ENCODE data around the gene RBM8A.
"Not testable (repeated sequence)": the region's sequence is repeated elsewhere in the genome, so short reads cannot be mapped to it uniquely, and the experiment has no call there.

RBM8A gene

GRCh38 chr1:145937436-145937835, 10.2 kb upstream of the RBM8A start:
- no peak for DNase-seq
- Histone ChIP-seq H3K36me3 (peaks cover 51 to 66% (median 54%) of the 10 kb centered on the region in 3 donors), H3K4me3 (no peak overlapping the region), H3K9me3 (no peaks in the 10 kb centered on the region), H3K27me3 (no peaks in the 10 kb centered on the region), H3K4me1 (no peaks in the 10 kb centered on the region), H3K27ac (no peak overlapping the region)
- no peak for TF ChIP-seq CTCF (IDR thresholded peaks at IDR 0.05)
- intact Hi-C loops (cut with DNase I; ENCODE audit: low total_unique reads) = no loop called here

DNA sequence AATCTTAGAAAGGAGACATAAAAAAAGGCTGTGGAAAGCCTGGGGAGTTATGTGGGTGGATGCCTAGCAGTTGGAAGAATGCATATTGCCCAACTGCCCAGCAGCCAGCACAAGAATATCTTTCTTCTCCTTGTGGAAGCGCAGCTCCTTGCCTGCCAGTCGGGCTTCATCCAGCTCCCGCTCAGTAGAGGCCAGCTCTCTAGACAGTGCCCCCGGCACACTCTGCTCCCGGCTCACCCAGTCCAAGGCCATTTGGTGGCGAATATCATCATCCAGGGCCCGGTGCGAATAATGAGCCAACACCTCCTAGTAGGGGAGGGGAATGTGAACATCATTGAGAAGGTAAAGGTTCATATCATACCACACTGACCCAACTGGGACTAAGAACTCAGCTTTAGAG, 9.0 kb upstream of the RBM8A start:
- Histone ChIP-seq H3K36me3 (peaks cover 43 to 66% (median 48%) of the 10 kb centered on the region in 3 donors), H3K27ac (no peak overlapping the region), H3K4me1 (no peaks in the 10 kb centered on the region), H3K27me3 (no peaks in the 10 kb centered on the region), H3K4me3 (no peak overlapping the region), H3K9me3 (no peaks in the 10 kb centered on the region)
- no peak for TF ChIP-seq CTCF (IDR thresholded peaks at IDR 0.05)
- intact Hi-C loops (cut with DNase I; ENCODE audit: low total_unique reads) = no loop called here
- no peak for DNase-seq

DNA sequence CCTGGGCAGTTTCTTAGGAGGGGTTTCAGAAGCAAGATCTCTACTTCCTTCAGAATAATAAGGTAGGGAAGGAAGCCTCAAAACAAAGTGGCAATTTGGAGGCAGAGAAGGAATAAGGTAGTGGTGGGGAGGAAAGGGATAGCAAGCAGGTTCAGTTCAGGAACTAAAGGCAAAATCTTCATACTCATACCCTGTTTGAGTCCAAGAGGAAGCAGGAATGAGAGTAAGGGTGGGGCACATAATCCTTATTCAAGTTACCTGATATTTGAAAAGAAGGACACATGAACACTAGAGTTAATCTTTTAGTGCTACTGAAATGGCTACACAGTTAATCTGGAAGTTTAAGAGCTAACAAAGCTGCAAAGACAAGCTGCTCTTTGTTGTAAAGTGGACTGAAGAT, 8.4 kb upstream of the RBM8A start:
- Histone ChIP-seq H3K27me3 (no peaks in the 10 kb centered on the region), H3K9me3 (no peaks in the 10 kb centered on the region), H3K27ac (no peak overlapping the region), H3K36me3 (peaks cover 41 to 65% (median 48%) of the 10 kb centered on the region in 3 donors), H3K4me1 (no peaks in the 10 kb centered on the region), H3K4me3 (no peak overlapping the region)
- TF ChIP-seq CTCF (IDR thresholded peaks at IDR 0.05) = no peak
- intact Hi-C loops (cut with DNase I; ENCODE audit: low total_unique reads) = no loop called here
- DNase-seq = no peak

DNA sequence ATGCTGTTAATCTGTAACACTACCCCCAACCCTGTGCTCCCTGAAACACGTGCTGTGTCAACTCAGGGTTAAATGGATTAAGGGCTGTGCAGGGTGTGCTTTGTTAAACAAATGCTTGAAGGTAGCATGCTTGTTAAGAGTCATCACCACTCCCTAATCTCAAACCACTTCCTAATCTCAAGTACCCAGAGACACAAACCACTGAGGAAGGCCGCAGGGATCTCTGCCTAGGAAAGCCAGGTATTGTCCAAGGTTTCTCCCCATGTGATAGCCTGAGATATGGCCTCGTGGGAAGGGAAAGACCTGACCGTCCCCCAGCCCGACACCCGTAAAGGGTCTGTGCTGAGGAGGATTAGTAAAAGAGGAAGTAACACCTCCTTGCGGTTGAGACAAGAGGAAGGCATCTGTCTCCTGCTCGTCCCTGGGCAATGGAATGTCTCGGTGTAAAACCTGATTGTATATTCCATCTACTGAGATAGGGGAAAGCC, 5.3 kb upstream of the RBM8A start:
- H3K27ac ChIP-seq; DNase-seq; H3K4me1 ChIP-seq; H3K9me3 ChIP-seq; intact Hi-C loops (cut with DNase I; ENCODE audit: low total_unique reads); H3K27me3 ChIP-seq; H3K4me3 ChIP-seq: not testable (repeated sequence)
- peaks cover 38 to 60% (median 46%) of the 10 kb centered on the region in 3 donors for H3K36me3 ChIP-seq

DNA sequence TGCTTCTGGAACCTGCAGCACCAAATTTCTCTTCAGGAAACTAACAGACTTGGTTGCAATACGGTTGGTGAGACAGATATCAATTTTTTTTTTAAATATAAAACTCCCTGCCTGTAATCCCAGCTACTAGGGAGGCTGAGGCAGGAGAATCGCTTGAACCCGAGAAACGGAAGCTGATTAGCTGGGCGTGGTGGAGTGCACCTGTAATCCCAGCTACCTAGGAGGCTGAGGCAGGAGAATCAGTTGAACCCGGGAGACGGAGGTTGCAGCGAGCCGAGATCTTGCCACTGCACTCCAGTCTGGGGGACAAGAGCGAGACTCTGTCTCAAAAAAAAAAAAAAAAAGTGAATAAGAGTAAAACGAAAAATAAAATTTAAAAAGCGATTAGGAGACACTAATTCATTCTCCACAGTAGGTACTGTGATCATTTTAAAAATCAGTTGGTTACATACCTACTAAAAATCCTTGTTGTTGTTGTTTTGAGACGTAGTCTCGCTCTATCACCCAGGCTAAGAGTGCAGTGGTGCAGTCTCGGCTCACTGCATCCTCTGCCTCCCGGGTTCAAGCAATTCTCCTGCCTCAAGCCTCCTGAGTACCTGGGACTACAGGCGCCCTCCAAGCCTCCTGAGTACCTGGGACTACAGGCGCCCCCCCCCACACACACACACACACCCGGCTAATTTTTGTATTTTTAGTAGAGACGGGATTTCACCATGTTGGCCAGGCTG, 796 bp upstream of the RBM8A start:
- TF ChIP-seq CTCF (IDR thresholded peaks at IDR 0.05) = no peak
- peak overlapping the region; percentile 95 for H3K27ac ChIP-seq
- no peak for DNase-seq
- peak overlapping the region; percentile 64 to 75 for H3K4me3 ChIP-seq
- intact Hi-C loops (cut with DNase I; ENCODE audit: low total_unique reads) = no loop called here
- H3K4me1 ChIP-seq = peaks cover 0 to 19% (median 10%) of the 10 kb centered on the region in 4 donors
- no peaks in the 10 kb centered on the region for H3K9me3 ChIP-seq
- H3K27me3 ChIP-seq = no peaks in the 10 kb centered on the region
- H3K36me3 ChIP-seq = peaks cover 0 to 31% (median 14%) of the 10 kb centered on the region in 3 donors

DNA sequence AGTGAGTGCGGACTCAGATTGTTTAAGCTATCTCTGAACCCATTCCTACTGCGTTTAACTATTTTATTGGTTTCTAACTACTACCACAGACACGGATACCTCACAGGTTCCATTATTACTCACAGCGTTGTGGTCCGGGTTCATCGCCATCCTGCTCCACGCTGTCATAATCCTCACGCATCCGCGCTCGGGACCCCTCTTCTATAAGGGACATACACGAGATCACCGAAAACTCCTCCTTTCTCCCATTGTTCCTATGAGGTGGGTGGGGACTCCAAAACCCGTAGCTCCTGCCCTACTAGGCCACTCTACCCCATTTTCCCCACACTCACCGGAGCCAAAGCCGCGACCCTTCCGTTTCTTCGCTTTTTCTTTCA, 610 bp downstream of the RBM8A start:
- intact Hi-C loops (cut with DNase I; ENCODE audit: low total_unique reads) = no loop called here
- H3K9me3 ChIP-seq = no peaks in the 10 kb centered on the region

More for the DNA sequence above, 610 bp downstream of the RBM8A start:
- Histone ChIP-seq H3K27me3 (no peaks in the 10 kb centered on the region), H3K27ac (peak overlapping the region; percentile 95), H3K4me3 (peak overlapping the region; percentile 64 to 75), H3K4me1 (peaks cover 0 to 19% (median 10%) of the 10 kb centered on the region in 4 donors), H3K36me3 (peaks cover 0 to 23% (median 14%) of the 10 kb centered on the region in 3 donors)
- DNase-seq = no peak
- no peak for TF ChIP-seq CTCF (IDR thresholded peaks at IDR 0.05)

Data from tibial artery (tissue), 4 donors.